ENCODE measurements around the gene GRPEL1. TPM values are rescaled to one million over a fixed set of nuclear protein-coding genes. Genes with fewer than 3 reads are reported as not detected.
"Not testable (repeated sequence)": the region's sequence is repeated elsewhere in the genome, so short reads cannot be mapped to it uniquely, and the experiment has no call there.

Gene GRPEL1
- total RNA-seq, 2 donors from 2014 or later: 18.5 to 25.5 TPM

- Mint-ChIP-seq H3K9me3 (peaks cover 16% of the 10 kb centered on the region), H3K27ac (no peak overlapping the region), H3K4me1 (no peaks in the 10 kb centered on the region), H3K27me3 (ENCODE audit: insufficient read depth) (peaks cover 66% of the 10 kb centered on the region), H3K36me3 (ENCODE audit: low read depth) (no peaks in the 10 kb centered on the region), H3K4me3 (no peak overlapping the region)
- TF ChIP-seq CTCF (conservative IDR thresholded peaks at IDR 0.05): no peak
- H3K9me3 ChIP-seq (ENCODE audit: control insufficient read depth, low read length): peaks cover 23% of the 10 kb centered on the region
- no peaks in the 10 kb centered on the region for H3K4me1 ChIP-seq (ENCODE audit: control insufficient read depth, insufficient read depth, low read length)
- H3K27me3 ChIP-seq (ENCODE audit: control insufficient read depth, insufficient read depth, low read length, poor library complexity, severe bottlenecking): peaks cover 32% of the 10 kb centered on the region
- H3K36me3 ChIP-seq (ENCODE audit: control insufficient read depth, insufficient read depth, low read length): no peaks in the 10 kb centered on the region
- no peak overlapping the region for H3K27ac ChIP-seq (ENCODE audit: low read depth, low read length)
- DNase-seq: no peak
- WGBS, 2 experiments (ENCODE audit: insufficient coverage in 1 of 2, insufficient read length in 1 of 2): 89 to 92% methylated on average over 3 of the region's 3 CpGs
- no peak overlapping the region for H3K9ac ChIP-seq (ENCODE audit: extremely low read depth, low read length, poor library complexity, severe bottlenecking)
- H3K4me3 ChIP-seq (ENCODE audit: low read length): no peak overlapping the region
These were observed 19.2 kb upstream of the GRPEL1 start for GRCh38 chr4:7087036-7087435.

- no peak overlapping the region for H3K4me3 ChIP-seq (ENCODE audit: low read length)
- no peak overlapping the region for H3K4me3 Mint-ChIP-seq
- H3K4me1 Mint-ChIP-seq: no peaks in the 10 kb centered on the region
- peaks cover 23% of the 10 kb centered on the region for H3K9me3 ChIP-seq (ENCODE audit: control insufficient read depth, low read length)
- H3K4me1 ChIP-seq (ENCODE audit: control insufficient read depth, insufficient read depth, low read length): no peaks in the 10 kb centered on the region
- H3K9me3 Mint-ChIP-seq: peaks cover 16% of the 10 kb centered on the region
- H3K27me3 Mint-ChIP-seq (ENCODE audit: insufficient read depth): peaks cover 61% of the 10 kb centered on the region
- no peak for TF ChIP-seq CTCF (conservative IDR thresholded peaks at IDR 0.05)
- no peak overlapping the region for H3K27ac ChIP-seq (ENCODE audit: low read depth, low read length)
- no peak overlapping the region for H3K9ac ChIP-seq (ENCODE audit: extremely low read depth, low read length, poor library complexity, severe bottlenecking)
- 48% methylated on average over 1 of the region's 1 CpG; no CpG with 5 or more reads in 1 of the 2 experiments for WGBS, 2 experiments (ENCODE audit: insufficient coverage in 1 of 2, insufficient read length in 1 of 2)
- no peaks in the 10 kb centered on the region for H3K36me3 ChIP-seq (ENCODE audit: control insufficient read depth, insufficient read depth, low read length)
- no peak overlapping the region for H3K27ac Mint-ChIP-seq
- DNase-seq: no peak
- H3K36me3 Mint-ChIP-seq (ENCODE audit: low read depth): no peaks in the 10 kb centered on the region
- H3K27me3 ChIP-seq (ENCODE audit: control insufficient read depth, insufficient read depth, low read length, poor library complexity, severe bottlenecking): peaks cover 33% of the 10 kb centered on the region
These were observed 18.5 kb upstream of the GRPEL1 start for GRCh38 chr4:7086384-7086783.

- not testable (repeated sequence) for H3K9ac ChIP-seq (ENCODE audit: extremely low read depth, low read length, poor library complexity, severe bottlenecking); H3K27ac ChIP-seq (ENCODE audit: low read depth, low read length); H3K4me3 ChIP-seq (ENCODE audit: low read length); H3K36me3 ChIP-seq (ENCODE audit: control insufficient read depth, insufficient read depth, low read length); H3K4me1 ChIP-seq (ENCODE audit: control insufficient read depth, insufficient read depth, low read length); H3K4me3 Mint-ChIP-seq; H3K27ac Mint-ChIP-seq; H3K36me3 Mint-ChIP-seq (ENCODE audit: low read depth); H3K4me1 Mint-ChIP-seq; DNase-seq
- peaks cover 26% of the 10 kb centered on the region for H3K27me3 ChIP-seq (ENCODE audit: control insufficient read depth, insufficient read depth, low read length, poor library complexity, severe bottlenecking)
- H3K9me3 Mint-ChIP-seq: peaks cover 23% of the 10 kb centered on the region
- peaks cover 23% of the 10 kb centered on the region for H3K9me3 ChIP-seq (ENCODE audit: control insufficient read depth, low read length)
- H3K27me3 Mint-ChIP-seq (ENCODE audit: insufficient read depth): peaks cover 63% of the 10 kb centered on the region
- WGBS, 2 experiments (ENCODE audit: insufficient coverage in 1 of 2, insufficient read length in 1 of 2): 69 to 71% methylated on average over 9 of the region's 9 CpGs
These were observed 16.7 kb upstream of the GRPEL1 start for GRCh38 chr4:7084564-7084961.

All from endodermal cell (in vitro differentiated cells).